ENCODE results near the gene PCDHA7.
"Not testable (repeated sequence)": the region's sequence is repeated elsewhere in the genome, so short reads cannot be mapped to it uniquely, and the experiment has no call there.

Gene PCDHA7

GRCh38 chr5:140808889-140809291, 25.2 kb upstream of the PCDHA7 start:
- no peak for DNase-seq
- WGBS (ENCODE audit: extremely low coverage, insufficient coverage, insufficient read length): no CpG with 5 or more reads among the region's 43 CpGs
- no peak overlapping the region for H2BK120ac ChIP-seq (ENCODE audit: insufficient read depth, low read length, poor library complexity)
- H2BK12ac ChIP-seq (ENCODE audit: low read length): no peak overlapping the region
- H3K27me3 ChIP-seq (ENCODE audit: insufficient read depth, low read length): no peaks in the 10 kb centered on the region
- no peak overlapping the region for H3K23ac ChIP-seq (ENCODE audit: low read length)
- H3K36me3 ChIP-seq (ENCODE audit: control insufficient read depth in 1 of 2, insufficient read depth in 2 of 2, low read length in 2 of 2): peaks cover 0 to 2% of the 10 kb centered on the region in 2 experiments
- no peaks in the 10 kb centered on the region for H3K79me2 ChIP-seq (ENCODE audit: control insufficient read depth, insufficient read depth, low read length, poor library complexity)
- H2AK5ac ChIP-seq (ENCODE audit: low read length): no peak overlapping the region
- no peak overlapping the region for H2AFZ ChIP-seq (ENCODE audit: insufficient read depth, low read length, poor library complexity)
- no peak overlapping the region for H4K12ac ChIP-seq (ENCODE audit: low read depth, low read length)
- no peak overlapping the region for H3K4ac ChIP-seq (ENCODE audit: low read depth, low read length)
- no peak overlapping the region for H3K4me2 ChIP-seq (ENCODE audit: low read length)
- no peaks in the 10 kb centered on the region for H3K4me1 ChIP-seq (ENCODE audit: control insufficient read depth in 1 of 2, insufficient read depth in 2 of 2, low read length in 2 of 2)
- no peak overlapping the region for H4K91ac ChIP-seq (ENCODE audit: low read depth, low read length)
- no peak overlapping the region for H3K9ac ChIP-seq (ENCODE audit: low read length)
- H3K9me3 ChIP-seq (ENCODE audit: insufficient read depth, low read depth, low read length): peaks cover 11% of the 10 kb centered on the region
- no peak overlapping the region for H3K4me3 ChIP-seq (ENCODE audit: low read depth, low read length)
- H3K79me1 ChIP-seq (ENCODE audit: low read length): peaks cover 2% of the 10 kb centered on the region
- no peak overlapping the region for H4K8ac ChIP-seq (ENCODE audit: low read depth, low read length)
- no peak overlapping the region for H3K18ac ChIP-seq (ENCODE audit: low read length)
- no peak overlapping the region for H2BK5ac ChIP-seq (ENCODE audit: low read depth, low read length, poor library complexity)
- no peak overlapping the region for H3K27ac ChIP-seq (ENCODE audit: low read depth, low read length)
- no peak overlapping the region for H3K14ac ChIP-seq (ENCODE audit: low read length)

GRCh38 chr5:140821375-140822280, 12.4 kb upstream of the PCDHA7 start, which contains the start of gene PCDHA5:
PCDHA5 (plus strand) TSS chr5:140821613.
- H3K79me2 ChIP-seq (ENCODE audit: control insufficient read depth, insufficient read depth, low read length, poor library complexity): no peaks in the 10 kb centered on the region
- H2BK5ac ChIP-seq (ENCODE audit: low read depth, low read length, poor library complexity): no peak within 1 kb of the TSS
- H3K18ac ChIP-seq (ENCODE audit: low read length): no peak within 1 kb of the TSS
- no peak within 1 kb of the TSS for H3K14ac ChIP-seq (ENCODE audit: low read length)
- H3K4me2 ChIP-seq (ENCODE audit: low read length): no peak within 1 kb of the TSS
- peaks cover 3% of the 10 kb centered on the region for H3K9me3 ChIP-seq (ENCODE audit: insufficient read depth, low read depth, low read length)
- no peak within 1 kb of the TSS for H2BK12ac ChIP-seq (ENCODE audit: low read length)
- no peaks in the 10 kb centered on the region for H3K79me1 ChIP-seq (ENCODE audit: low read length)
- H3K4me1 ChIP-seq (ENCODE audit: control insufficient read depth in 1 of 2, insufficient read depth in 2 of 2, low read length in 2 of 2): no peaks in the 10 kb centered on the region
- H3K27me3 ChIP-seq (ENCODE audit: insufficient read depth, low read length): no peaks in the 10 kb centered on the region
- no peak within 1 kb of the TSS for H3K23ac ChIP-seq (ENCODE audit: low read length)
- no peak within 1 kb of the TSS for H3K9ac ChIP-seq (ENCODE audit: low read length)
- H3K27ac ChIP-seq (ENCODE audit: low read depth, low read length): no peak within 1 kb of the TSS
- no peak within 1 kb of the TSS for H2AFZ ChIP-seq (ENCODE audit: insufficient read depth, low read length, poor library complexity)
- no peak within 1 kb of the TSS for H4K91ac ChIP-seq (ENCODE audit: low read depth, low read length)
- peaks cover 7 to 8% of the 10 kb centered on the region in 2 experiments for H3K36me3 ChIP-seq (ENCODE audit: control insufficient read depth in 1 of 2, insufficient read depth in 2 of 2, low read length in 2 of 2)
- no peak within 1 kb of the TSS for H4K12ac ChIP-seq (ENCODE audit: low read depth, low read length)
- H4K8ac ChIP-seq (ENCODE audit: low read depth, low read length): no peak within 1 kb of the TSS
- H2BK120ac ChIP-seq (ENCODE audit: insufficient read depth, low read length, poor library complexity): no peak within 1 kb of the TSS
- no peak within 1 kb of the TSS for H2AK5ac ChIP-seq (ENCODE audit: low read length)
- H3K4me3 ChIP-seq (ENCODE audit: low read depth, low read length): no peak within 1 kb of the TSS
- peak in 1 of 2 donors; percentile 12 for DNase-seq
- WGBS (ENCODE audit: extremely low coverage, insufficient coverage, insufficient read length): 100% methylated on average over 1 of the region's 39 CpGs
- no peak within 1 kb of the TSS for H3K4ac ChIP-seq (ENCODE audit: low read depth, low read length)

GRCh38 chr5:140822281-140822629, 11.8 kb upstream of the PCDHA7 start:
- Histone ChIP-seq H3K4me3 (ENCODE audit: low read depth, low read length) (no peak overlapping the region), H3K4me1 (ENCODE audit: control insufficient read depth in 1 of 2, insufficient read depth in 2 of 2, low read length in 2 of 2) (no peaks in the 10 kb centered on the region), H3K18ac (ENCODE audit: low read length) (no peak overlapping the region), H3K27ac (ENCODE audit: low read depth, low read length) (no peak overlapping the region), H2BK12ac (ENCODE audit: low read length) (no peak overlapping the region), H4K91ac (ENCODE audit: low read depth, low read length) (no peak overlapping the region), H2BK5ac (ENCODE audit: low read depth, low read length, poor library complexity) (no peak overlapping the region), H3K9ac (ENCODE audit: low read length) (no peak overlapping the region), H2AK5ac (ENCODE audit: low read length) (no peak overlapping the region), H3K4ac (ENCODE audit: low read depth, low read length) (no peak overlapping the region), H3K14ac (ENCODE audit: low read length) (no peak overlapping the region), H3K79me2 (ENCODE audit: control insufficient read depth, insufficient read depth, low read length, poor library complexity) (no peaks in the 10 kb centered on the region), H2BK120ac (ENCODE audit: insufficient read depth, low read length, poor library complexity) (no peak overlapping the region), H4K12ac (ENCODE audit: low read depth, low read length) (no peak overlapping the region), H3K36me3 (ENCODE audit: control insufficient read depth in 1 of 2, insufficient read depth in 2 of 2, low read length in 2 of 2) (peaks cover 7 to 8% of the 10 kb centered on the region in 2 experiments), H3K23ac (ENCODE audit: low read length) (no peak overlapping the region), H2AFZ (ENCODE audit: insufficient read depth, low read length, poor library complexity) (no peak overlapping the region), H3K4me2 (ENCODE audit: low read length) (no peak overlapping the region), H4K8ac (ENCODE audit: low read depth, low read length) (no peak overlapping the region), H3K79me1 (ENCODE audit: low read length) (no peaks in the 10 kb centered on the region), H3K9me3 (ENCODE audit: insufficient read depth, low read depth, low read length) (peaks cover 3% of the 10 kb centered on the region), H3K27me3 (ENCODE audit: insufficient read depth, low read length) (no peaks in the 10 kb centered on the region)
- WGBS (ENCODE audit: extremely low coverage, insufficient coverage, insufficient read length): no CpG with 5 or more reads among the region's 6 CpGs
- no peak for DNase-seq

GRCh38 chr5:140822969-140823368, 11.1 kb upstream of the PCDHA7 start:
- H2BK120ac ChIP-seq (ENCODE audit: insufficient read depth, low read length, poor library complexity); H3K9ac ChIP-seq (ENCODE audit: low read length); H3K36me3 ChIP-seq (ENCODE audit: control insufficient read depth in 1 of 2, insufficient read depth in 2 of 2, low read length in 2 of 2); H3K9me3 ChIP-seq (ENCODE audit: insufficient read depth, low read depth, low read length); H4K12ac ChIP-seq (ENCODE audit: low read depth, low read length); H2BK12ac ChIP-seq (ENCODE audit: low read length); H2AK5ac ChIP-seq (ENCODE audit: low read length); H4K91ac ChIP-seq (ENCODE audit: low read depth, low read length); H3K4me3 ChIP-seq (ENCODE audit: low read depth, low read length); H4K8ac ChIP-seq (ENCODE audit: low read depth, low read length); H3K14ac ChIP-seq (ENCODE audit: low read length); H3K23ac ChIP-seq (ENCODE audit: low read length); H3K79me1 ChIP-seq (ENCODE audit: low read length); H3K18ac ChIP-seq (ENCODE audit: low read length); H3K27ac ChIP-seq (ENCODE audit: low read depth, low read length); H3K79me2 ChIP-seq (ENCODE audit: control insufficient read depth, insufficient read depth, low read length, poor library complexity); H3K27me3 ChIP-seq (ENCODE audit: insufficient read depth, low read length); DNase-seq; H2AFZ ChIP-seq (ENCODE audit: insufficient read depth, low read length, poor library complexity); H3K4me2 ChIP-seq (ENCODE audit: low read length); H3K4me1 ChIP-seq (ENCODE audit: control insufficient read depth in 1 of 2, insufficient read depth in 2 of 2, low read length in 2 of 2); H2BK5ac ChIP-seq (ENCODE audit: low read depth, low read length, poor library complexity); H3K4ac ChIP-seq (ENCODE audit: low read depth, low read length): not testable (repeated sequence)
- WGBS (ENCODE audit: extremely low coverage, insufficient coverage, insufficient read length): no CpG with 5 or more reads among the region's 48 CpGs
